Left ventricle myocardium inferior (tissue), 1 donor: Measurements from ENCODE around the gene GPR65. TPM values are rescaled to one million over a fixed set of nuclear protein-coding genes. Genes with fewer than 3 reads are reported as not detected.

Experiments
- DNase-seq: peaks from one replicate; pipeline ENCODE4 v3.0.0-alpha.2; 2020
- H3K27ac ChIP-seq: fragments of 200-600 bp; replicated peaks from 2 replicates; pipeline ENCODE4 v1.8.0; 2021
- H3K27me3 ChIP-seq: fragments of 200-600 bp; 2 replicates; pipeline ENCODE4 v1.8.0; 2021; ENCODE audit warnings: low read depth
- H3K36me3 ChIP-seq: fragments of 200-600 bp; 2 replicates; pipeline ENCODE4 v1.8.0; 2021
- H3K4me1 ChIP-seq: fragments of 200-600 bp; 2 replicates; pipeline ENCODE4 v1.8.0; 2021
- H3K4me3 ChIP-seq: fragments of 200-600 bp; 2 replicates; pipeline ENCODE4 v1.8.0; 2021; ENCODE audit warnings: mild to moderate bottlenecking, moderate library complexity
- H3K9me3 ChIP-seq: fragments of 200-600 bp; replicated peaks from 2 replicates; pipeline ENCODE4 v1.8.0; 2021
- intact Hi-C: fragments of 100-400 bp; cut with micrococcal nuclease; formaldehyde crosslinking; loops from one replicate; pipeline ENCODE4 v1.11.0; 2022
- total RNA-seq: library from RNA; stranded (reverse); fragmentation: NEBNext Ultra II Directional; extraction: Animal tissue kit (Norgen Biotek cat#: 25700); gene quantifications from one replicate; pipeline ENCODE4 v1.2.1, GENCODE V29; 2021
- TF ChIP-seq, protein P1 (sequence below): fragments of 200-600 bp; IDR thresholded peaks from 2 replicates; pipeline ENCODE4 v1.8.0; 2021; ENCODE audit warnings: antibody characterized with exemption, mild to moderate bottlenecking, borderline replicate concordance
- donor health status: DM: no; HTN: yes; CAD: no; lungs with severe emphysema.

The GPR65 gene
- total RNA-seq, 1 donor from 2014 or later: 0.25 TPM

DNA sequence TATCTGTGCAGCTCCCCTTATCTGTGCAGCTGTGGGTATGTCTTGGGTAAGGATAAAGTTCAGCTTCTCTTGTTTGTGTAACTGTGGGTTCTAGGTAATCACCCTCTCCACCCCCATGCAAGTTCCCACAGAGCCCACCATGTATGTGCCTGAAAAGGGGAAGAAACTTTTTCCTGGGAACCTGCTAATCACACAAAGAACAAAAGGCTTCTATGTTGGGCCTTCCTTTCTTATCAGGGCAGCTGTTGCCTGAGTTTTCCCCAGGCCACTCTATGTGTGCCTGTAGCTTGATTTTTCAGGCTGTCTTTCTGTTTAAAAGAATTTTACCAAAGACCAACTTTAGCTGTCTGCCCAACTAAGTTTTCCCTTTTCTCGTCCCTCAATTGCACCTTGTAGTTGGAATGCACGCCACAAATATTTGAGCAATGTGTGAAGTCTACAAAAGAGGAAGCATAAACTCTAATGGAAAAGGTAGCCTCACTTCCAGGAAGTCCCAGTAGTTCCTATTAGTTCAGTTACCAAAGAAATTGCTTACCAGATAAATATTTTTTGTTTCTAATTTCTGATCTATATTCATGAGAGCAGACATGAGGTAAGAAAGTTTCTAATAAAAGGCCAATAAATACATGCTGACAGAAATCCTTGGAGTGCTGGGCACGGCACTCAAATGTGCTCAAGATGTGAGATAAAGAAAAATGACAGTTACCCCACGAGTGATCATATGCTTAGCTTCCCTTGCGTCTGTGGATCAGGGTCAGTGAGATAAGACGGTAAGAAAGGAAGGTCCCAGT, 9.2 kb upstream of the GPR65 start:
- TF ChIP-seq, protein P1, sequence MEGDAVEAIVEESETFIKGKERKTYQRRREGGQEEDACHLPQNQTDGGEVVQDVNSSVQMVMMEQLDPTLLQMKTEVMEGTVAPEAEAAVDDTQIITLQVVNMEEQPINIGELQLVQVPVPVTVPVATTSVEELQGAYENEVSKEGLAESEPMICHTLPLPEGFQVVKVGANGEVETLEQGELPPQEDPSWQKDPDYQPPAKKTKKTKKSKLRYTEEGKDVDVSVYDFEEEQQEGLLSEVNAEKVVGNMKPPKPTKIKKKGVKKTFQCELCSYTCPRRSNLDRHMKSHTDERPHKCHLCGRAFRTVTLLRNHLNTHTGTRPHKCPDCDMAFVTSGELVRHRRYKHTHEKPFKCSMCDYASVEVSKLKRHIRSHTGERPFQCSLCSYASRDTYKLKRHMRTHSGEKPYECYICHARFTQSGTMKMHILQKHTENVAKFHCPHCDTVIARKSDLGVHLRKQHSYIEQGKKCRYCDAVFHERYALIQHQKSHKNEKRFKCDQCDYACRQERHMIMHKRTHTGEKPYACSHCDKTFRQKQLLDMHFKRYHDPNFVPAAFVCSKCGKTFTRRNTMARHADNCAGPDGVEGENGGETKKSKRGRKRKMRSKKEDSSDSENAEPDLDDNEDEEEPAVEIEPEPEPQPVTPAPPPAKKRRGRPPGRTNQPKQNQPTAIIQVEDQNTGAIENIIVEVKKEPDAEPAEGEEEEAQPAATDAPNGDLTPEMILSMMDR: no peak
- no peaks in the 10 kb centered on the region for H3K9me3 ChIP-seq
- peak overlapping the region; percentile 17 for H3K27ac ChIP-seq
- intact Hi-C loops: no loop called here
- H3K4me3 ChIP-seq: no peak overlapping the region
- no peaks in the 10 kb centered on the region for H3K27me3 ChIP-seq
- peaks cover 44% of the 10 kb centered on the region for H3K4me1 ChIP-seq
- no peaks in the 10 kb centered on the region for H3K36me3 ChIP-seq
- DNase-seq: no peak

DNA sequence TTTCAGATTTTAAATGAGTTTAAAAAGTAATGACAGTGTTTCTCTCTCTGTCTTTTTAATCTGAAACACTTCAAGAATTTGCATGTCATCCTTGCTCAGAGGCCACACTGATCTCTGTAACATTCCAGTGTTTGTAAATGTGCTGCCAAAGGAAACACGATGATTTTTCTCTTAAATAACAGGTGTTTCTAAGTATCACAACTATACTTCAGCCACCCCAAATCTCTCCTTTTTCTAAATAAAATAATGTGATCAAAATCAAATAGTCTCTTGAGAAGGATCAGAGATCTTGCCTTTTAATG, 8.7 kb upstream of the GPR65 start:
- intact Hi-C loops: no loop called here
- no peaks in the 10 kb centered on the region for H3K36me3 ChIP-seq
- H3K4me3 ChIP-seq: no peak overlapping the region
- TF ChIP-seq, protein P1: no peak
- no peak for DNase-seq
- no peaks in the 10 kb centered on the region for H3K9me3 ChIP-seq
- H3K27ac ChIP-seq: no peak overlapping the region
- H3K27me3 ChIP-seq: no peaks in the 10 kb centered on the region
- H3K4me1 ChIP-seq: peaks cover 40% of the 10 kb centered on the region

DNA sequence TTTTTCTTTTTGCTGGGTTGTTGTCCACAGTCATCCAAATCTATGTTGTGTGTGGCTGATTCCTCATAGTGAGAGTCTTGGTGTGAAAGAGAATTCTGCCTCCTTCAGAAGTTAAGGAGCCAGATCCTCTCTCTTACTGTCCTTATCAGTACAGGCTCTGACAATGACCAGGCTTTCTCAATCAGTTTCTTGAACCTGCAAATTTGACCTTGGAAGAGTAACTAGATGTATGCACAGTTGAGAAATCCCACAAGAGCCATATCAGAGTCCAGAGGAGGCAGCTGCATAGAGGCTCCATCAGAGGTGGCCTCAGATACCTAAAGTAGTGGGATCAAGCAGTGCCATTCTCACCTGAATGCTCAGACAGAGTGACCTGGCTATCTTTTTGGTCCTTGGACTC, 6.5 kb upstream of the GPR65 start:
- TF ChIP-seq, protein P1: no peak
- DNase-seq: no peak
- no peak overlapping the region for H3K27ac ChIP-seq
- peaks cover 19% of the 10 kb centered on the region for H3K4me1 ChIP-seq
- intact Hi-C loops: no loop called here
- no peaks in the 10 kb centered on the region for H3K9me3 ChIP-seq
- no peak overlapping the region for H3K4me3 ChIP-seq
- no peaks in the 10 kb centered on the region for H3K36me3 ChIP-seq
- no peaks in the 10 kb centered on the region for H3K27me3 ChIP-seq

DNA sequence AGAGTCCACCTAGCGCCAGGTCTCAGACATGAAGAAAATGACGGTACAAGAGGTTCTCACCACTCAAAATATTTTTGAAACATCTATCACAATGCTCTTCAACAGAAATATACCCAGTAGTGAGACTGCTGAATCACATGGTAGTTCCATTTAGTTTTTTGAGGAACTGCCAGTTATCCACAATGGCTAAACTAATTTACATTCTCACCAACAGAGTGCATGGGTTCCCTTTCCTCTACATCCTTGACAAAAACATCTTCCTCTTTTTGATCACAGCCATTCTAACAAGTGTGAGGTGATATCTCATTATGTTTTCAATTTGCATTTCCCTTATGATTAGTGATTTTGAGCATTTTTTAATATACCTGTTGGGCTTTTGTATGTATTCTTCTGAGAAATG, 5.7 kb upstream of the GPR65 start:
- TF ChIP-seq, protein P1: no peak
- intact Hi-C loops: no loop called here
- H3K4me1 ChIP-seq: peaks cover 14% of the 10 kb centered on the region

DNA sequence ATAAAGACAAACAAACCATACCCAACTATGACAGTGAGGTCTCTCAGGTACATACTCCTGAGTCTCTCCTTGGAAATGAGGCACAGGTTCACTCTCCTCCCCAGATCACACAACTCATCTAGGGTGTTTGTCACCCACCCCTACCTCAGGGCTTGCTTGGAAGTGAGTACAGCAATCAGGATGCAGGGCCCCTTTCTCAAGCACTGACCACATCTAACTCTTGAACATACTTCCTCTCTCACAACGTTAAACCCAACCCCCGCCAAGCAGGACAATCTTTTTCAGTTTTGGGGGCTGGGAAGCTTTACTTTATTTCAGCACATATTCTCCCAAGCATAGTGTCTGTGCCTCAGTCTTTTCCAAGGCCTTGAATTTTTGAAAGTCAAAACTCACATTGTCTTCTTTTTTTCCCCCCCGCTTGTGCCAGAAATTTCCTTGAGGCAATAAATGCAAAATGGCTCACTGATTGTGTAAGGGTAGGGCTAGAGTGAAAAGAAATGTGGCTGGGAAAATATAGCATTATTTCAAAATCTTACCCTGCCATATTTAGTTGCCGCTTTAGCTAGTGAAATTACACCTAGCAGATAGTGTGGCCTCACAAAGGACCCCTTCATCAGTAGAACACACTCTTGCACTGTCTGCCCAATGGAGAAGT, 2.4 kb upstream of the GPR65 start:
- Histone ChIP-seq H3K36me3 (no peaks in the 10 kb centered on the region), H3K4me3 (no peak overlapping the region), H3K27ac (no peak overlapping the region), H3K27me3 (no peaks in the 10 kb centered on the region), H3K9me3 (no peaks in the 10 kb centered on the region), H3K4me1 (no peaks in the 10 kb centered on the region)
- no peak for DNase-seq
- TF ChIP-seq, protein P1: no peak
- intact Hi-C loops: no loop called here

More for the DNA sequence above, 5.7 kb upstream of the GPR65 start:
- no peak for DNase-seq
- Histone ChIP-seq H3K36me3 (no peaks in the 10 kb centered on the region), H3K27me3 (no peaks in the 10 kb centered on the region), H3K27ac (no peak overlapping the region), H3K9me3 (no peaks in the 10 kb centered on the region), H3K4me3 (no peak overlapping the region)
